ENCODE measurements around the gene CSHL1.
A peak's percentile ranks its signal among the peaks of the same experiment; 100 is the strongest.
"Not testable (repeated sequence)": the region's sequence is repeated elsewhere in the genome, so short reads cannot be mapped to it uniquely, and the experiment has no call there.

Gene CSHL1

DNA sequence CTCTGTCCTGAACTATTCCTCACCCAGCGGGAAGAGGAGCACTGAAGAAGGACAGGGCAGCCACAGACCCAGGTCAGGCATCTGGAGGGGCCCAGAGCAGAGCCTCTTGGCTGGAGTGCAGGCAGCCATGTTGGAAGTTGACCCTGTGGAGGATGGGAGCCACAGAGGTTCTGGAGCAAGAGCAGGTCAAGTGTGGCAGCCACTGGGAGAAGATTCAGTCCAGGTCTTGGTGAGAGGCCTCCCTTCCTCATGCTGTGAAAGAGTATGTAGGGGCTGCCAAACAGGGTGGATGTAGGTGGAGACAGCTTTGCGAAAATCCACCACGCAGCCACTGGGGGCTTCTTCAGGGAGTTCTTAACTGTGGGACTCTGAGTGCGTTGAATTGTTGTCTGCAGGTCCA lies 21.7 kb upstream of the CSHL1 start:
- H3K9me3 Mint-ChIP-seq = peaks cover 0 to 4% of the 10 kb centered on the region in 2 donors
- ATAC-seq (replicated peaks) = peak; percentile 24
- peak overlapping the region; percentile 98 for H3K27ac Mint-ChIP-seq
- peak overlapping the region; percentile 99 for H3K4me3 Mint-ChIP-seq
- no peak for DNase-seq
- H3K4me1 Mint-ChIP-seq = peaks cover 55 to 83% of the 10 kb centered on the region in 2 donors
- no peaks in the 10 kb centered on the region for H3K27me3 Mint-ChIP-seq
- H3K36me3 Mint-ChIP-seq = peaks cover 38 to 40% of the 10 kb centered on the region in 2 donors

DNA sequence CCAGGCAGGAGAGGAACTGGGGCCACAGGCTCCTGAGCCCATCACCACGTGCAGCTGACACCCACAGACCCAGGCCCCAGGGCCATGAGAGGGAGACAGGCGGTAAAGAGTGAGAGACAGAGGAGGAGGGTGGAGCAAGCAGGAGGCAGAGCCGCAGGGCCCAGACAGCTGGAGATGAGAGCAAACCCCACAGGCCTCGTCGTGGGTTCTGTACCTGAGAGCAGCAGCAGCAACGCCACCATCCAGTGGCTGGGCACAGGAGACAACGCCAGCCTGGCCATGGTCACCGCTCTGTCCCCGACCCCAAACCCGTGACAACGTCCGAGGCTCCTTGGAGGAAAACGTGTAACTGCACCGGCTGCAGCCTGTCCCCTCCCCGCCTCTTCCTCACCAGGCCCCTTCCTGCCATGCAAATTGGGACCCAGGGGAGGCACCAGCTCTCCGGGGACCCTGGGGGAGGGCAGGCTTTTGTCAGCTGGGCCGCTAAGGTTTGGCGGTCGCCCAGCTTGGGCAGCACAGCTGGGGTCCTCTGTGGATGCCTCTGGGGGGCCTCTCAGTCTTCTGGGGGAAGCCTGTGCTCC lies 21.0 kb upstream of the CSHL1 start, which contains the start of gene CD79B:
Gene CD79B (minus strand): TSS at position 351 of the 581 bp plus-strand sequence. CDS start 70 bp downstream, at position 281.
- peak; percentile 86 for ATAC-seq (replicated peaks)
- peak within 1 kb of the TSS; percentile 98 for H3K27ac Mint-ChIP-seq
- peaks cover 43 to 44% of the 10 kb centered on the region in 2 donors for H3K36me3 Mint-ChIP-seq
- H3K27me3 Mint-ChIP-seq = no peaks in the 10 kb centered on the region
- H3K4me1 Mint-ChIP-seq = peaks cover 57 to 83% of the 10 kb centered on the region in 2 donors
- DNase-seq = peak; percentile 88
- H3K9me3 Mint-ChIP-seq = peaks cover 0 to 4% of the 10 kb centered on the region in 2 donors
- peak within 1 kb of the TSS; percentile 99 for H3K4me3 Mint-ChIP-seq

DNA sequence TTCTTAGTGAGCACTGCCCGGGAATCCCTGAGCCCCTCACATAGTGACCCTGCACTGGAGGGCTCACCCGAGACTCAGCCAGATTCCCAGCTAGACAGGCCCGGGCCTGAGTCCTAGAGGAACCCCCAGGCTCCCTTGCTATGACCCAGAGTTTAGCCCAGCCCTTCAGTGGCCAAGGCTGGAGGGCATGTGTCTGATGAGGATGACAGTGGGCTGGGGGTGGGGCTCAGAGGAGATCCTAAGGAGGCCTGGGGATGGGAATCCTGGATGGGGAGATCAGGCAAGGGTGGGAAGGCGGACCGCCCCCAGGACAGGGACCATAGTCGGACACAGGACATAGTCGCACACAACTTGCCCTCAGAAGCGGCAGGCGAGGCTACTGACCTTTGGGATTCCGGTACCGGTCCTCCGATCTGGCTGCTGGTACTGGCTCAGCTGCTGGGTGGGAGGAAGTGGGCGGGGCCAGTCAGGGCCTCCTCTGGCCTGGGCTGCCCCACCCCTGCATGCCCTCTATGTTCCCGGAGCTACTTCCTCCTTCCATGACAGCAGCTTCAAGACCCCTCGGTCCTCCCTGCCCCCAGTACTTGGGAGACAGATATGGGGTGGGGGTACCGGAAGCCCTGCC lies 20.0 kb upstream of the CSHL1 start:
- ATAC-seq (replicated peaks) (peak; percentile 55 to 58), DNase-seq (peak; percentile 63)
- peaks cover 57 to 86% of the 10 kb centered on the region in 2 donors for H3K4me1 Mint-ChIP-seq
- peak overlapping the region; percentile 94 for H3K27ac Mint-ChIP-seq
- peaks cover 42 to 43% of the 10 kb centered on the region in 2 donors for H3K36me3 Mint-ChIP-seq
- H3K9me3 Mint-ChIP-seq = peaks cover 0 to 2% of the 10 kb centered on the region in 2 donors
- H3K4me3 Mint-ChIP-seq = peak overlapping the region; percentile 99
- no peaks in the 10 kb centered on the region for H3K27me3 Mint-ChIP-seq

DNA sequence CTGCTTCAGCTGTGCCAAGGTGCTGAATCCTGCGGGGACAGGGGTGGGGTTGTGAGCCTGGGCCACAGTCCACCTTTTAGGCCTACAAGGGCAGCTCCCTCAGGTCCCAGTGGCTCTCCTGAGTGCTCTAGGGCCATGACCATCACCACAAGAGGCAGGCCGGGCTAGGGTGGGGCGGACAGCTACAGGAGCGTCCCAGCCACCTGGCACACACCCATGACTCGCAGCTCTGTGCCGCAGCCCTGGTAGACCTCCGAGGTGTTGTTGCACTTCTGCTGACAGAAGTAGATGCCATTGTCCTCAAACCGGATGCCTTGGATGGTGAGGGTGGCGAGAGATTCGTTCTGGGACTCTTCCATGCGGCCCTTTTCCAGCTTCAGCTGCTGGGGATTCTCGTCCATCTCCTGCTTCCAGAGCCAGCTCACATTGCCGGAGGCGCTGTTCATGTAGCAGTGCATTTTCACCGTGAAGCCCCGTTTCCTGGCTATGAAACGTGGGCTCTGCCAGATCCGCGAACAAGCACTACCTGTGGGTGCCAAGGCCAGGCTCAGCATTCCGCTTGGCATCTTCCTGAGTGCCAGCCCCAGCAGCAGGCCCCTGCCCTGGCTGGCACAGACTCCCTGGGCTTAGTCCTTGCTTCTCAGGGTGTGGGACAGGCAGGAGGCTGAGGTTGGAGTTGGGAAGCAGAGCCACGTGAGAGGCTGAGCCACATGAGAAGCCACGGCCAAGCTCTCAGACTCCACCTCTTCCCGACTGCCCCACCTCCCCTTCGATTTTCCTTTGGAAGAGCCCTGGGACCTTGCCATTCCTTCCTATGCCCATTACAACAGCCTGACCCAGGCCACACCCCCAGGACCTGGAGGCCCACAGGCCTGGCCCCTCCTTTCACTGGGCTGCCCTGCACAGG lies 19.1 kb upstream of the CSHL1 start:
- Mint-ChIP-seq H3K36me3 (peaks cover 43 to 45% of the 10 kb centered on the region in 2 donors), H3K27ac (peak overlapping the region; percentile 81), H3K4me3 (peak overlapping the region; percentile 99), H3K4me1 (peaks cover 61 to 86% of the 10 kb centered on the region in 2 donors), H3K27me3 (no peaks in the 10 kb centered on the region), H3K9me3 (no peaks in the 10 kb centered on the region)
- ATAC-seq (replicated peaks) (no peak), DNase-seq (no peak)

DNA sequence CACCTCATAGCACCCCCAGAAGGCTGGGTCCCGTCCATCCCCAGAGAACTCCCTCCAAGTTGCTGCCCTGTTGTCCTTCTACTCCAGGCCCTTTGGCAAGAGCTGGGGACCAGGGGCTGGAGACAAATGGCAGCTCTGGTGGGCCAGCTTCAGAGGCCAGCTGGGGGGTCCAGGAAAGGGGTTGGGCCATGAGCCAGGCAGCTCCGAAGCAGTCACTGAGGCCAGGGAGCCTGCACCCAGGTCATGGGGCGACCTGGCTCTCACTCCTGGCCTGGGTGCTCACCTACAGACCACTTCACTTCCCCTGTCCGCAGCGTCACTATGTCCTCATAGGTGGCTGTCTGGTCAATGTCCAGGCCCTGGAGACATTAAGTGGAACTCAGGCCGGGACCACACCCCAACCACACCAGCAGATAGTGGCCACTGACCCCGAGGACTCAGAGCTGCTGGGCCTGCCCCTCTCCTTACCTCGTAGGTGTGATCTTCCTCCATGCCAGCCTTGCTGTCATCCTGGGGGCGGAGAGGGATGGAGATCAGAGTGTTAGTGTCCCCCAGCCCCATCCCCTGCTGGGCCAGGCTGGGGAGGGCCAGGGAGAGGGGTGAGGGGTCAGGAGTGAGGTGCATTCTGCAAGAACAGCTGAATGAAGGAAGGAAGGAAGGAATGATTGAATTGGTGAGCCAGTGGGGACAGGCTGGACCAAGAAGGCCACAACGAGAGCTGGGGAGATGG lies 18.1 kb upstream of the CSHL1 start:
- peak overlapping the region; percentile 86 for H3K27ac Mint-ChIP-seq
- no peak for ATAC-seq (replicated peaks)

DNA sequence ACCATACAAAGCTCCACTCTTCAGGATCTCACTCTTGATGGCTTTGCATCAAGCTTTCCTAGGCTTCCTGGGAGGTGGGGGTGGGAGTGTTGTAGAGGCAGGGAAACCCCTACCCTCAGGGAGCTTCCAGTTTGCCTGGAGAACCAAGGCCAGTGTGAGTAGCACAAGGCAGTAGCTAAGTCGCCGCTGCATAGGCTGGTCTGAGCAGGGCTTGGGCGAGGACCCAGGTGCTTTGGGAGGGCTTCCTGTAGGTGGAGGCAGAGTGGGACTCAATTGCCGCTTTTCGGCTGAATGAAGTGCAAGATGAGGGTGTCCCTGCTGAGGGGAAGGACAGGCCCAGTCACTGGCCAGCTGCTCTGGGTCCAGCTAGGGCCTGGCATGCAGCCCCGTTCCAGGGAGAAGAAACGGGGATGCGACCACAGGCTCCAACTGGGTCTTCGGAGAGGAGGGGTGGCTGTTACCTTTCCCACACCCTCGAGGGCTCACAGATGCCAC lies 17.2 kb upstream of the CSHL1 start:
- Mint-ChIP-seq H3K36me3 (peaks cover 43 to 45% of the 10 kb centered on the region in 2 donors), H3K4me1 (peaks cover 53 to 86% of the 10 kb centered on the region in 2 donors), H3K27me3 (no peaks in the 10 kb centered on the region), H3K27ac (peak overlapping the region; percentile 42), H3K9me3 (no peaks in the 10 kb centered on the region), H3K4me3 (peak overlapping the region; percentile 99)
- DNase-seq (no peak), ATAC-seq (replicated peaks) (no peak)

More for the DNA sequence above, 18.1 kb upstream of the CSHL1 start:
- Mint-ChIP-seq H3K4me3 (peak overlapping the region; percentile 99), H3K4me1 (peaks cover 58 to 86% of the 10 kb centered on the region in 2 donors), H3K27me3 (no peaks in the 10 kb centered on the region), H3K36me3 (peaks cover 43 to 45% of the 10 kb centered on the region in 2 donors), H3K9me3 (no peaks in the 10 kb centered on the region)
- no peak for DNase-seq

DNA sequence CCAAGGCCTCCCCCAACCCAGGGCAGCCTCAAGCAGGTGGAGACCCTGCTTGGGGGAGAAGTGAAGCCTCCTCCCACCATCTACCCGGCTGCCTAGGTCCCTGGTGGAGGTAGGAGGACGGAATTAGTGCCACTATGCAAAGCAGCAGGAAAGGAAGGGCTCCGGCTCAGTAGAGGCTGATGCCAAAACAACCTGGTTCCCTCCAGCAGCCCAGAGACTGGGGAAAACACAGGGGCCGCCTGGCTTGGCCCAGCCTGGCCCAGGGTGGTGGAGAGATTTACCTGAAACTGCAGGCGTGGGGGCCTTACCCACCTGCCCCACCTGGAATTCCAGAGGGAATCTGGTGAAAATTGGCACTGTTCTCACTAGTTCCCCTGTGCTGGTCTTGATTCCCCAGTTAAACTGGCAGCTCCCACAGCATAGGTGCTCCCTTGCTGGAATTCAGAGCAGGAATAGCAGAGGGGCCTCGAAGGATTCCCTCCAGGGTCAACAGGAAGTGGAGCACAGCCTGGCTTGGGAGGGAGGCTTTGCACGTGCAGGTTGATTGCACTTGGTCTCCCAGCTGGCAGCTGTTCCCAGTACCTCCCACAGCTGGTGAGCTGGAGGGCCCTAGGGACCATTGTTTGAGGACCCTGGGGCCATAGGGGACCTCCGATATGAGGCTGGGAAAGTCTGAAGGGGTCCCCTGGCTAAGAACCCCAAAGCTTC lies 16.6 kb upstream of the CSHL1 start:
- H3K36me3 Mint-ChIP-seq = peaks cover 43 to 45% of the 10 kb centered on the region in 2 donors
- H3K4me1 Mint-ChIP-seq = peaks cover 50 to 86% of the 10 kb centered on the region in 2 donors
- no peak for DNase-seq
- H3K9me3 Mint-ChIP-seq = no peaks in the 10 kb centered on the region
- peak overlapping the region; percentile 99 for H3K4me3 Mint-ChIP-seq
- peak; percentile 18 to 22 for ATAC-seq (replicated peaks)
- H3K27ac Mint-ChIP-seq = peak overlapping the region; percentile 73
- H3K27me3 Mint-ChIP-seq = no peaks in the 10 kb centered on the region

DNA sequence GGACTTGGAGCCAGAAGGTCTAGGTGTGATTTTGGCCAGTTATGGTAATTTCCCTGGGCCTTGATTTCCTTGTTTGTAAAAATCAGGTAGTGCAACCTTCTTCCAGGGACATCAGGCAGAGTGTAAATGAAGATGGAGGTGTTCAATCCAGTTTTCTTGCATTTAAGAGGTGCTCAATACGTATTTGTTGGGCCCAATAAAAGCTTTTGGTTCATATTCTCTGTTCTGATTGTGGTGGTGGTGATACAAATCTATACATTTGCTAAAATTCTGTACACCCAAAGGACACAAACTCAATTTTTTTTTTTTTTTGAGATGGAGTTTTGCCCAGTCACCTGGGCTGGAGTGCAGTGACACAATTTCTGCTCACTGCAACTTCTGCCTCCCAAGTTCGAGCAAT lies 15.1 kb upstream of the CSHL1 start:
- Mint-ChIP-seq H3K27ac (peak overlapping the region; percentile 65), H3K36me3 (peaks cover 36 to 37% of the 10 kb centered on the region in 2 donors), H3K4me1 (peaks cover 55 to 92% of the 10 kb centered on the region in 2 donors), H3K4me3 (no peak overlapping the region), H3K27me3 (no peaks in the 10 kb centered on the region), H3K9me3 (no peaks in the 10 kb centered on the region)
- ATAC-seq (replicated peaks) (no peak), DNase-seq (no peak)

DNA sequence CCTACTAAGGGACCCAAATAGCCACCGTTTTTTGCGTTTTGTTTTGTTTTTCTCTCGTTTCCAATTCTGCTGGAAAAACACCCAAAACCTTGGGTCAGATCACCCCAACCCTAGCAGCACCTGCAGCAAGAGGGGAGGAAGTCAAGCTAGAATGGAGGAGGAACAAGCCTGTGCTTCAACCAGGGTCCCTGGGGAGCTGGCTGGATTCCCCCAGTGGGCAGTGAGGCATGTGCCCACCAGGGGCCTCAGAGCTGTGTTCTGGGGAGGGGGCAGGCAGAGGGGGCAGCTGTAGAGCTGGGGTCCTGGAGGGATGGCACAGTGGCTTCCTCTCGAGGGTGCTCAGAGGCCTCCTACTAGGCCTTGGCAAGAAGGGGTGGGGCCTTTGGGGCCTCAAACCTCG lies 14.6 kb upstream of the CSHL1 start:
- ATAC-seq (replicated peaks) (peak; percentile 61 to 71), DNase-seq (peak; percentile 80)
- peaks cover 56 to 95% of the 10 kb centered on the region in 2 donors for H3K4me1 Mint-ChIP-seq
- H3K4me3 Mint-ChIP-seq = peak overlapping the region; percentile 61 to 62
- H3K9me3 Mint-ChIP-seq = no peaks in the 10 kb centered on the region
- no peaks in the 10 kb centered on the region for H3K27me3 Mint-ChIP-seq
- peaks cover 30 to 31% of the 10 kb centered on the region in 2 donors for H3K36me3 Mint-ChIP-seq
- H3K27ac Mint-ChIP-seq = peak overlapping the region; percentile 95

DNA sequence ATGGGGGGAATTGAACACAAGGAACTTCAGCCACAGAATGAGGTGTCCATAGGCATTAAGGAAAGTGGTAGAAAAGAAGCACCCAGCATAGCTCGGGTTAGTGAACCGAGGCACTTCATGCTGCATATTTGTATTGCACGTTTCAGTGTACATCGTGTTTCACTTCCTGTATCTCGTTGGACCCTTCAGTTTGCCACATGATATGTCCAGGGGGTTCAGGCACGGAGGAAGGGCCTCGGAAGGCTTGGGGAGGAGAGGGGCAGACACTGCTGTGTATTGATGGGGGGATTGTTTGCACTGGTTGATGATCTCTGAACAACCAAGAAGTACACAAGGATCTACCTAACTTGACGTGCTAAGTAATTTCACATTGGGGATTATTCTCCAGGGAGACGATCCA lies 11.3 kb upstream of the CSHL1 start:
- not testable (repeated sequence) for H3K36me3 Mint-ChIP-seq, H3K9me3 Mint-ChIP-seq, H3K27me3 Mint-ChIP-seq
- ATAC-seq (replicated peaks) (peak; percentile 75 to 76), DNase-seq (peak; percentile 70)
- H3K4me3 Mint-ChIP-seq = peak overlapping the region; percentile 69 to 80
- H3K4me1 Mint-ChIP-seq = peaks cover 52 to 81% of the 10 kb centered on the region in 2 donors
- peak overlapping the region; percentile 88 for H3K27ac Mint-ChIP-seq

DNA sequence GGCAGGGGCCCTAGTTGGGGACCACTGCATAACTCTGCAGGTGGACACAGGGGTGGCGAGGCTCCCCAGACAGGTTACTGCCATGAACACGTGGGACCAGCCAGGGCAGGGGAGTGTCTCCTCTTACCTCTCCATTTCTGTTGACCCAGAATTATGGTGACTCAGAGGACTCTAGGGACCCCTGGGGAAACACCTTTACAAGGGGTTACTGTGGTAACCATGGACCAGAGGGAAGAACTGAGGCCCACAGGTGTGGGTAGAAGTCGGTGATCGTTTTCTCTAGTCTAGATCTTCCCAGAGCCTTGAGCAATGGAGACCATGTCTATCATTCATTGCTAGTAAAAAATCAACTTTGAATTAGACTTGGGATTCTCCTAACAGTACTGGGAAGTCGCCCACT lies 9.7 kb upstream of the CSHL1 start:
- not testable (repeated sequence) for H3K36me3 Mint-ChIP-seq, H3K9me3 Mint-ChIP-seq, H3K27me3 Mint-ChIP-seq
- DNase-seq (peak; percentile 82), ATAC-seq (replicated peaks) (peak; percentile 58 to 63)
- Mint-ChIP-seq H3K4me3 (peak overlapping the region in 1 of 2 donors; percentile 55), H3K27ac (peak overlapping the region; percentile 87), H3K4me1 (peaks cover 55 to 78% of the 10 kb centered on the region in 2 donors)

DNA sequence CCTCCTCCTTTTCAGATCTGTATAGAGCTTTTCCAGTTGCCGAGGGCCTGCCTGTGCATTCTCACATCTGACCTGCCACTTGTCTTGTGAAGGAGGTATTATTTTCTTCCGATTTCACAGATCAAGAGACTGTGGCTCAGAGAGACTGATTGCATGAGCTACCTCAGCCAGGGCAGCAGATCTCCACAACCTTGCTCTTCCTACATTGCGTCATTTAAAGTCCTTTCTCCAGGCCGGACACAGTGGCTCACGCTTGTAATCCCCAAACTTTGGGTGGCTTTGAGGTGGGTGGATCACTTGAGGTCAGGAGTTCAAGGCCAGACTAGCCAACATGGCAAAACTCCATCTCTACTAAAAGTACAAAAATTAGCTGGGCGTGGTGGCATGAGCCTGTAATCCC lies 9.0 kb upstream of the CSHL1 start:
- peaks cover 54 to 77% of the 10 kb centered on the region in 2 donors for H3K4me1 Mint-ChIP-seq
- H3K27me3 Mint-ChIP-seq; DNase-seq; H3K9me3 Mint-ChIP-seq; ATAC-seq (replicated peaks); H3K36me3 Mint-ChIP-seq: not testable (repeated sequence)
- peak overlapping the region; percentile 49 for H3K27ac Mint-ChIP-seq
- H3K4me3 Mint-ChIP-seq = peak overlapping the region in 1 of 2 donors; percentile 49

DNA sequence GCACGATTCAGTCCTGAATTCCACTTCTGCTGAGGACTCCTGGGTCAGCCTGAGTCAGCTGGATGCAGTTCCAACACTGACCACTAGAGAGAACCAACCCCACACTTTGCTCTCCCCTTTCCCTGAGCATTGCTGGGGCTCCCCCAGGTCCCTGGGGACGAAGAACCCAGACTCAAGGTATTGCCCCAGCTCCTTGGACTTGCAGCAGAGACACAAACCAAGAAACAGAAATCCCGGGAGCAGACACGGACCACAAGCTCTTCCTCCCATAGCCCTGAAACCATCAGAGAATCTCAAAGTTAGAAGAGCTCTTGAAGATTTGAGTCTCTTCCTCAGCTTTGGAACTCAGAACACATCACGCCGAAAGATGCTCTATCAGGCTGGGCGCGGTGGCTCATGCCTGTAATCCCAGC lies 8.3 kb upstream of the CSHL1 start:
- ATAC-seq (replicated peaks) = peak; percentile 48 to 51
- Mint-ChIP-seq H3K27me3 (no peaks in the 10 kb centered on the region), H3K4me3 (peak overlapping the region; percentile 64 to 71)

More for the DNA sequence above, 8.3 kb upstream of the CSHL1 start:
- Mint-ChIP-seq H3K27ac (peak overlapping the region; percentile 90), H3K9me3 (no peaks in the 10 kb centered on the region), H3K36me3 (no peaks in the 10 kb centered on the region), H3K4me1 (peaks cover 55 to 76% of the 10 kb centered on the region in 2 donors)
- DNase-seq = peak; percentile 79

Data from stimulated activated naive B cell treated with anti-CD40 and anti-IgM and Interleukin-4, amounts not matched to agents 10 μg/mL and 1 μg/mL and 100 μg/mL, for 72 hours (primary cell).